ENCODE data around the gene CEBPE. TPM values are rescaled to one million over a fixed set of nuclear protein-coding genes. Genes with fewer than 3 reads are reported as not detected.

CEBPE gene
- total and polyA plus RNA-seq, 7 donors = 0.28 to 0.68 TPM; not detected in 5

GRCh38 chr14:23146980-23147379, 27.9 kb upstream of the CEBPE start:
- no peak overlapping the region for H3K4me3 ChIP-seq
- H3K9me3 ChIP-seq = no peaks in the 10 kb centered on the region
- no peak for DNase-seq
- whole genome bisulfite sequencing, 2 donors = 94 to 97% methylated on average over 4 of the region's 4 CpGs
- intact Hi-C loops (cut with DNase I) = no loop called here
- no peaks in the 10 kb centered on the region for H3K27me3 ChIP-seq
- H3K36me3 ChIP-seq = no peaks in the 10 kb centered on the region
- TF ChIP-seq, protein P1, sequence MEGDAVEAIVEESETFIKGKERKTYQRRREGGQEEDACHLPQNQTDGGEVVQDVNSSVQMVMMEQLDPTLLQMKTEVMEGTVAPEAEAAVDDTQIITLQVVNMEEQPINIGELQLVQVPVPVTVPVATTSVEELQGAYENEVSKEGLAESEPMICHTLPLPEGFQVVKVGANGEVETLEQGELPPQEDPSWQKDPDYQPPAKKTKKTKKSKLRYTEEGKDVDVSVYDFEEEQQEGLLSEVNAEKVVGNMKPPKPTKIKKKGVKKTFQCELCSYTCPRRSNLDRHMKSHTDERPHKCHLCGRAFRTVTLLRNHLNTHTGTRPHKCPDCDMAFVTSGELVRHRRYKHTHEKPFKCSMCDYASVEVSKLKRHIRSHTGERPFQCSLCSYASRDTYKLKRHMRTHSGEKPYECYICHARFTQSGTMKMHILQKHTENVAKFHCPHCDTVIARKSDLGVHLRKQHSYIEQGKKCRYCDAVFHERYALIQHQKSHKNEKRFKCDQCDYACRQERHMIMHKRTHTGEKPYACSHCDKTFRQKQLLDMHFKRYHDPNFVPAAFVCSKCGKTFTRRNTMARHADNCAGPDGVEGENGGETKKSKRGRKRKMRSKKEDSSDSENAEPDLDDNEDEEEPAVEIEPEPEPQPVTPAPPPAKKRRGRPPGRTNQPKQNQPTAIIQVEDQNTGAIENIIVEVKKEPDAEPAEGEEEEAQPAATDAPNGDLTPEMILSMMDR (IDR thresholded peaks at IDR 0.05) = no peak
- TF ChIP-seq EP300 (IDR thresholded peaks at IDR 0.05) (no peak), POLR2AphosphoS5 (IDR thresholded peaks at IDR 0.05) (no peak), POLR2A (IDR thresholded peaks at IDR 0.05) (no peak)
- H3K27ac ChIP-seq = peak overlapping the region; percentile 40 to 81 (median 62)
- peaks cover 0 to 62% (median 45%) of the 10 kb centered on the region in 4 donors for H3K4me1 ChIP-seq

DNA sequence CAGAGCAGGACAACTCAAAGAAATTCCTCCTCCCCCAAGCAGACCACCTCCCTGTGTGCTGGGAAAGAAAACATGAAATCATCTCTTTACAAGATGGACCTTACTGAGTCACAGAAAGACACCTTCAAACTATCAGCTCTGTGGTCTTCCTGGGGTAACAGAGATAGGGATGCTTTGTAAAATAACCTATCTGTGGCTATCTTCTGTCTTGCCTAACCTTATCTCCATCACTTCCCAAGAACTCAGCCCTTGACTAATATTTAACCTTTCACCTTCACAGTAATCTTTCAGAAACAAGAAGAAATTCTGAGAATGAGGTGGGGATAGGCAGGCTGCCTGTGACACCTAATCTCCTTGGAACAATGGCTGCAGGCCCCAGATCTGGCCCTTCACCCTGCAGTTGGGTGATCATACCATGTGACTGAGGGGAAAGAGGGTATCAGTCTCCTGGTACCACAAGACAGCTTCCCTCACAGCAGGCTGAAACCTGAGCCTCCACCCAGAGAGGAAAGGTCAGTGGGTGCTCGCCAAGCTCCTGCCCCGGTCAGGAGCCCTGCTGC, 27.4 kb upstream of the CEBPE start:
- Histone ChIP-seq H3K9me3 (no peaks in the 10 kb centered on the region), H3K27me3 (no peaks in the 10 kb centered on the region), H3K27ac (peak overlapping the region; percentile 40 to 81 (median 62)), H3K36me3 (no peaks in the 10 kb centered on the region), H3K4me3 (no peak overlapping the region), H3K4me1 (peaks cover 0 to 67% (median 49%) of the 10 kb centered on the region in 4 donors)
- intact Hi-C loops (cut with DNase I) = no loop called here
- no peak for DNase-seq
- 93% methylated on average over 2 of the region's 2 CpGs for WGBS, 2 donors
- TF ChIP-seq POLR2AphosphoS5 (IDR thresholded peaks at IDR 0.05) (no peak), EP300 (IDR thresholded peaks at IDR 0.05) (no peak), POLR2A (IDR thresholded peaks at IDR 0.05) (no peak)
- TF ChIP-seq, protein P1 (IDR thresholded peaks at IDR 0.05) = no peak

DNA sequence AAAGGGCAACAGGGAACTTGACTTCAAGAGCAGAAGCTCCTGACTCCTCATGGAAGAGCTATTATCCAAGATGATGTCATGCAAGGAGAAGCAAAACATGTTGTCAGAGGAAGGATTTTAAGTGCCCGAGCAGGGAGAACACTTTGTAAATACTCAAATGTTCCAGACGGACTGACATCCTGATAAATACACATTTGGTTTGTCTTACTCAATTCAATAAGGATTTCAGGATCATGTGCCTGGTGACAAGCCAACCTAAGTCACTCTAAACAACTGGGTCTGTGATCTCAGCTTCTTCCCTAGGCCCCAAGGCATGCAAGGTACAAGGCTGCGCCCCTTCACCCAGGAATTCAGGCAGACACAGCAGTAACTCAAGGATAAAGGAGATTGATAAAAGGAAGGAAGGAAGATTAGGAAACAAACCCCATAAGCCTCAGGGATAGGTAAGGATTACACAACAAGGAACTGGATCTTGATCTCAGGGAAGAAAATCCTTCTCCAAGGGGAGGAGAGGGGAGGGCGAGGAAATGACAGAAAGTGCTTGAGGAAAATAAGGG, 26.8 kb upstream of the CEBPE start:
- 83 to 85% methylated on average over 4 of the region's 4 CpGs for WGBS, 2 donors
- Histone ChIP-seq H3K4me1 (peaks cover 0 to 71% (median 51%) of the 10 kb centered on the region in 4 donors), H3K27ac (peak overlapping the region; percentile 40 to 81 (median 62)), H3K9me3 (no peaks in the 10 kb centered on the region), H3K36me3 (no peaks in the 10 kb centered on the region), H3K27me3 (no peaks in the 10 kb centered on the region), H3K4me3 (no peak overlapping the region)
- DNase-seq = no peak
- TF ChIP-seq POLR2A (IDR thresholded peaks at IDR 0.05) (no peak), POLR2AphosphoS5 (IDR thresholded peaks at IDR 0.05) (peak in 3 of 4 donors; percentile 13 to 50 (median 49))
- intact Hi-C loops (cut with DNase I) = no loop called here

DNA sequence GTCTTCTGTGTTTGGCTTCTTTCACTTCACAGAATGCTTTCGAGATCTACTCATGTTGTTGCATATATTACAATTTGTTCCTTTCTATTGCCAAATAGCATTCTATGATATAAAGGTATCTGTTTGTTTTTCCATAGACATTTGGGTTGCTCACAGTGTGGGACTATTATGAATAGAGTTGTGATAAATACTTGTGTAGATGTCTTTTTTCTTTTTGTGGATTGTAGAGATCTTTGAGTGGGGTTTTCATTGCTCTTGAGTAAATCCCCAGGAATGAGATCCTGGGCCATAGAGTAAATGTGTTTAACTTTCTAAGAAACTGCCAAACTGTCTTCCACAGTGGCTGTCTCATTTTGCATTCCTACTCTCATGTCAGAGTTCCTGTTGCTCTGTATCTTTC, 24.9 kb upstream of the CEBPE start:
- intact Hi-C loops (cut with DNase I) = no loop called here
- TF ChIP-seq, protein P1 (IDR thresholded peaks at IDR 0.05) = no peak
- TF ChIP-seq POLR2AphosphoS5 (IDR thresholded peaks at IDR 0.05) = no peak
- no peak for TF ChIP-seq POLR2A (IDR thresholded peaks at IDR 0.05)
- TF ChIP-seq EP300 (IDR thresholded peaks at IDR 0.05) = no peak
- peak overlapping the region in 3 of 4 donors; percentile 24 to 81 (median 76) for H3K27ac ChIP-seq
- no peaks in the 10 kb centered on the region for H3K36me3 ChIP-seq
- peaks cover 0 to 76% (median 58%) of the 10 kb centered on the region in 4 donors for H3K4me1 ChIP-seq
- DNase-seq = no peak
- no peaks in the 10 kb centered on the region for H3K9me3 ChIP-seq
- WGBS, 2 donors = 87 to 89% methylated on average over 1 of the region's 1 CpG
- H3K27me3 ChIP-seq = no peaks in the 10 kb centered on the region
- no peak overlapping the region for H3K4me3 ChIP-seq

DNA sequence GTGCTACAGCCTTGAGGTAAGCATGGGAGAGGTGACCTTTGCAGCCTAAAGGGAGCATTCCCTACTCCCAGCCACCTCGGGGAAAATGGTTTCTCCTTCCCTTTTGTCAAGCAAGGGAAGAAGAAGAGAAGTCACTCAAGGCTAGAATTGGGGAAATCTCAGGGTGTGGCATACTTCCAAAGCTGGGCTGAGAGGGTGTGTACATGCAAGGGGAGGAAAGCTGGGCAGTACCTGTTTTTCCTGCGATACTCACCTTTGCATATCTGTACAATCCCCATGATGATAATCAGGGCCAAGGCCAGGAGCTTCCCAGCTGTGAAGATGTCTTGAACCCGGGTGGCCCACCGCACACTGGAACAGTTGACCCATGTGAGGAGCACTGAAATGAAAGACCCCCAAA, 23.8 kb upstream of the CEBPE start:
- H3K4me3 ChIP-seq = no peak overlapping the region
- H3K4me1 ChIP-seq = peaks cover 0 to 72% (median 54%) of the 10 kb centered on the region in 4 donors
- TF ChIP-seq POLR2AphosphoS5 (IDR thresholded peaks at IDR 0.05) = no peak
- TF ChIP-seq EP300 (IDR thresholded peaks at IDR 0.05) = no peak
- TF ChIP-seq, protein P1 (IDR thresholded peaks at IDR 0.05) = no peak
- no peak for TF ChIP-seq POLR2A (IDR thresholded peaks at IDR 0.05)
- H3K36me3 ChIP-seq = no peaks in the 10 kb centered on the region
- no peaks in the 10 kb centered on the region for H3K27me3 ChIP-seq
- WGBS, 2 donors = 81 to 87% methylated on average over 4 of the region's 4 CpGs
- intact Hi-C loops (cut with DNase I) = no loop called here
- peak overlapping the region in 3 of 4 donors; percentile 65 to 81 (median 76) for H3K27ac ChIP-seq
- H3K9me3 ChIP-seq = no peaks in the 10 kb centered on the region
- no peak for DNase-seq

Data from sigmoid colon (tissue), 7 donors.